ENCODE measurements around the gene ADD2. TPM values are rescaled to one million over a fixed set of nuclear protein-coding genes. Genes with fewer than 3 reads are reported as not detected.

Gene ADD2
- total and polyA plus RNA-seq, 12 donors: 0.20 to 5.6 (median 1.9) TPM; not detected in 1

DNA sequence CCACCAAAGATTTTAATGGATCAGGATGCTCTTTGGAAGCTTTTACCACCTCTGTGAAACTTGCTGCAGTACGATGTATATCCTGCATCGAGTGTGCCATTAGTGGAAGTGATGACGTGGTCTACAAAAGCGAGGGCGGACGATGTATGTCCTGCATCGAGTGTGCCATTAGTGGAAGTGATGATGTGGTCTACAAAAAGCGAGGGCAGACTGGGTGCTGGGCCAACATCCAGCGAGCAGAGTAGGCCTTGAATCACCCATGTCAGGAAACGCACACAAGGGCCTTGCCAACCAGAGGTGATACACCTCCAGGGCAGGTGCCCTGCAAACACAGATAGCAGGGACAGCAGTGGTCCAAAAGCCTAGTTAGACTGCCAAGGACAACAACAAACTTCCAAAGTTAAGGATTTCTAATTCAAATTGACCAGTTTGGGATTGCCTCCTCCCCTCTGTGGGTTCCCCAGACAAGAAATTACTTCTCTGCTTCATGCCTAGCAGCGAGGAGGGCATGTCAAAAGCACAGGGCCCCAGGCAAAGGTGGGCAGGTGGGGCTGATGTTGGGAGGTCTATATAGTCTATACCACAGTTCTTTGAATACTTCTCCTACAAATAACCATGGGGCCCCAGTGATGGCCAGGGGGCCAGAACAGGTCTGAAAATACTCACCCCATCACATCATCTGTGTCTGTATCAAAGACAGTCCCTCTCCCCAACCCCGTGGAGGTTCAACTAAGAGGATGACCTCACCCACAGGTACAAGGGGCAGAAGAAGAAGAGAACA, 70.2 kb downstream of the ADD2 start:
- no peak overlapping the region for H3K4me3 ChIP-seq
- H3K27ac ChIP-seq: no peak overlapping the region
- peak in 2 of 7 donors; percentile 2 to 10 for DNase-seq
- H3K9me3 ChIP-seq (replicated peaks in 1 of 3): no peaks in the 10 kb centered on the region
- TF ChIP-seq POLR2A (IDR thresholded peaks at IDR 0.05): no peak
- TF ChIP-seq, protein P1, sequence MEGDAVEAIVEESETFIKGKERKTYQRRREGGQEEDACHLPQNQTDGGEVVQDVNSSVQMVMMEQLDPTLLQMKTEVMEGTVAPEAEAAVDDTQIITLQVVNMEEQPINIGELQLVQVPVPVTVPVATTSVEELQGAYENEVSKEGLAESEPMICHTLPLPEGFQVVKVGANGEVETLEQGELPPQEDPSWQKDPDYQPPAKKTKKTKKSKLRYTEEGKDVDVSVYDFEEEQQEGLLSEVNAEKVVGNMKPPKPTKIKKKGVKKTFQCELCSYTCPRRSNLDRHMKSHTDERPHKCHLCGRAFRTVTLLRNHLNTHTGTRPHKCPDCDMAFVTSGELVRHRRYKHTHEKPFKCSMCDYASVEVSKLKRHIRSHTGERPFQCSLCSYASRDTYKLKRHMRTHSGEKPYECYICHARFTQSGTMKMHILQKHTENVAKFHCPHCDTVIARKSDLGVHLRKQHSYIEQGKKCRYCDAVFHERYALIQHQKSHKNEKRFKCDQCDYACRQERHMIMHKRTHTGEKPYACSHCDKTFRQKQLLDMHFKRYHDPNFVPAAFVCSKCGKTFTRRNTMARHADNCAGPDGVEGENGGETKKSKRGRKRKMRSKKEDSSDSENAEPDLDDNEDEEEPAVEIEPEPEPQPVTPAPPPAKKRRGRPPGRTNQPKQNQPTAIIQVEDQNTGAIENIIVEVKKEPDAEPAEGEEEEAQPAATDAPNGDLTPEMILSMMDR (IDR thresholded peaks at IDR 0.05): no peak
- no peaks in the 10 kb centered on the region for H3K36me3 ChIP-seq (replicated peaks in 1 of 2)
- peaks cover 7% of the 10 kb centered on the region for H3K27me3 ChIP-seq
- no peaks in the 10 kb centered on the region for H3K4me1 ChIP-seq (replicated peaks in 1 of 2)
- intact Hi-C loops (cut with DNase I): no loop called here
- 83 to 93% (median 88%) methylated on average over 11 to 12 of the region's 12 CpGs for WGBS, 4 donors

DNA sequence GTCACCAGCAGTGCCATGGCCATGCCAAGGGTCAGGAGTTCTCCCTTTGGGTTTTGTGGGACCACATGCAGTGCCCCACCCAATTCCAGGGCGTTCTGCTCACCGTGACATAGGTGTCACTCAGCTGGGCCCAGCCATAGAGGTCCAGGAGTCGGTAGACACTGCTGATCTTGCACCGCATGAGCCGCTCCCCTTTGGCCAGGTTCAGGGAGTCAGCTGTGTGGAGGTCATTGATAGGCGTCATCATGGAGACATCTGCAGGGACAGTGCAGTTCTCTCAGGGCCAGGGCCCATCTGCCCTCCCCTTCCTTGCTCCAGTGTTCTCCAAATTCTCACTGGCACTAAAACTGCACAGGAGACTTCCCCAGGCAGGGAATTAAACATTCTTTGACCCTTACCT, 71.9 kb downstream of the ADD2 start:
- Histone ChIP-seq H3K27ac (no peak overlapping the region), H3K27me3 (peaks cover 7% of the 10 kb centered on the region), H3K4me1 (replicated peaks in 1 of 2) (no peaks in the 10 kb centered on the region), H3K36me3 (replicated peaks in 1 of 2) (no peaks in the 10 kb centered on the region), H3K4me3 (no peak overlapping the region), H3K9me3 (replicated peaks in 1 of 3) (no peaks in the 10 kb centered on the region)
- peak in 1 of 7 donors; percentile 2 for DNase-seq
- intact Hi-C loops (cut with DNase I): no loop called here
- 84 to 94% (median 90%) methylated on average over 6 of the region's 6 CpGs for WGBS, 4 donors
- no peak for TF ChIP-seq POLR2A (IDR thresholded peaks at IDR 0.05)
- TF ChIP-seq, protein P1 (IDR thresholded peaks at IDR 0.05): no peak

DNA sequence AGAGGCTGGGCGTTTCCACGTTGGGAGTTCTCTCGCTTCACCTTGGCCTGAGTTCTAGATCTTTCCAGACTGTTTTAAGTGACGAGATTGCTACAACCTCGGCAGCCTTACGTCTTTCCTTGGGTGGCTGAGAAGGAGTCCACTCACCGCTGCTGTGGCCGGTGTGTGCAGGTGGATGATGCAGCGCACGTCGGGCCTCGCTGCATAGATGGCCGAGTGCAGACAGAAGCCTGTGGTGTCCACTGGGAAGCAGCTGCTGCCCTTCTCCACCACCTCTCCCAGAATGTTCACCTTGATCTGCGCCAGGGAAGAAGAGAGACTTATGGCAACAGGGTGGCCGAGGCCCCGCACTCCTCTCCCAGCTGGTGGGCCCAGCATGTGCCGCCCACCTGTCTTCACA, 75.7 kb downstream of the ADD2 start:
- intact Hi-C loops (cut with DNase I): no loop called here
- DNase-seq: no peak
- 84 to 95% (median 91%) methylated on average over 9 to 17 of the region's 17 CpGs for WGBS, 4 donors
- no peak overlapping the region for H3K4me3 ChIP-seq
- no peaks in the 10 kb centered on the region for H3K4me1 ChIP-seq (replicated peaks in 1 of 2)
- TF ChIP-seq, protein P1 (IDR thresholded peaks at IDR 0.05): no peak
- no peak for TF ChIP-seq POLR2A (IDR thresholded peaks at IDR 0.05)
- no peak overlapping the region for H3K27ac ChIP-seq
- H3K36me3 ChIP-seq (replicated peaks in 1 of 2): no peaks in the 10 kb centered on the region
- no peaks in the 10 kb centered on the region for H3K27me3 ChIP-seq
- H3K9me3 ChIP-seq (replicated peaks in 1 of 3): no peaks in the 10 kb centered on the region

DNA sequence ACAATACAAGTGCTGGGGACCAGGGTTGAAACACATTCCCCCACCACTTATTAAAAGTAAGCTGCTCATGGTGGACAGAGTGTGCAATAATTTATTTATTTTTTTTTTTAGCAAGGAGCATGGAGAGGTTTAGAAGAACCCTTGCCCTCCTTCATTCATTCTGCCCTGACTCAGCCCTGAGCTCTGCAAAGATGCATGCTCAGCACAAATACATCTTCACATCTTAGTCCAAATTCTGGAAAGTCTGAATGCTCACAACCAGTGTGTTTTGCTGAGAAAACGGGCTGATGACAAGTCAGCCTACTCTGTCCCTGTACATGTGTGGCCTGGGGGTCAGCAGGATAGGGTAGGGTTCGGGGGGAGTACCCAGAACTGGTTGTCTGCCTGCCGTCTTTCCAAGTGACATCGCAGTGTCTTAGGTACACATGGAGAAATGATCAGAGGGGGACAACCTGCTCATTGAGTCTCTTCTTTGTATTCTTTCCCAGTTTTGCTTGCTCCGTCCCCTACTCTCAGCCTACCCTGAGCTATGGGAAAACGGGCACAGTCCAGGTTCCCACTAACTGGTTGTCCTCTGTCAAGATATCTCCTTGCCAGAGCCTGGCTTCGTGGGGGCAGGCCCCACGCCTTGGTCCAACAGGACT, 76.4 kb downstream of the ADD2 start:
- intact Hi-C loops (cut with DNase I): no loop called here
- Histone ChIP-seq H3K4me1 (replicated peaks in 1 of 2) (no peaks in the 10 kb centered on the region), H3K27ac (no peak overlapping the region), H3K27me3 (no peaks in the 10 kb centered on the region), H3K9me3 (replicated peaks in 1 of 3) (no peaks in the 10 kb centered on the region), H3K36me3 (replicated peaks in 1 of 2) (no peaks in the 10 kb centered on the region), H3K4me3 (no peak overlapping the region)
- DNase-seq: peak in 1 of 7 donors; percentile 11
- TF ChIP-seq, protein P1 (IDR thresholded peaks at IDR 0.05): no peak
- TF ChIP-seq POLR2A (IDR thresholded peaks at IDR 0.05): no peak
- WGBS, 4 donors: 77 to 89% (median 82%) methylated on average over 8 of the region's 8 CpGs

Data from adrenal gland (tissue), 12 donors.